ENCODE data around the gene MRRF. TPM values are rescaled to one million over a fixed set of nuclear protein-coding genes. Genes with fewer than 3 reads are reported as not detected.

MRRF gene
- total and polyA plus RNA-seq, 5 donors: 23.1 to 33.8 (median 26.7) TPM

- WGBS: 33% methylated on average over 18 of the region's 18 CpGs
- Histone ChIP-seq H3K9me3 (ENCODE audit: control insufficient read depth, low read length) (no peaks in the 10 kb centered on the region), H3K27me3 (ENCODE audit: control insufficient read depth, insufficient read depth) (no peaks in the 10 kb centered on the region), H3K4me1 (ENCODE audit: control insufficient read depth, insufficient read depth, low read length) (peaks cover 6% of the 10 kb centered on the region), H3K27ac (ENCODE audit: low read length) (no peak overlapping the region), H3K4me3 (ENCODE audit: low read length) (no peak overlapping the region)
- DNase-seq (no peak), ATAC-seq (no peak)
- intact Hi-C loops (cut with DNase I): no loop called here
These were observed 44.0 kb upstream of the MRRF start for GRCh38 chr9:122220673-122221182.

DNA sequence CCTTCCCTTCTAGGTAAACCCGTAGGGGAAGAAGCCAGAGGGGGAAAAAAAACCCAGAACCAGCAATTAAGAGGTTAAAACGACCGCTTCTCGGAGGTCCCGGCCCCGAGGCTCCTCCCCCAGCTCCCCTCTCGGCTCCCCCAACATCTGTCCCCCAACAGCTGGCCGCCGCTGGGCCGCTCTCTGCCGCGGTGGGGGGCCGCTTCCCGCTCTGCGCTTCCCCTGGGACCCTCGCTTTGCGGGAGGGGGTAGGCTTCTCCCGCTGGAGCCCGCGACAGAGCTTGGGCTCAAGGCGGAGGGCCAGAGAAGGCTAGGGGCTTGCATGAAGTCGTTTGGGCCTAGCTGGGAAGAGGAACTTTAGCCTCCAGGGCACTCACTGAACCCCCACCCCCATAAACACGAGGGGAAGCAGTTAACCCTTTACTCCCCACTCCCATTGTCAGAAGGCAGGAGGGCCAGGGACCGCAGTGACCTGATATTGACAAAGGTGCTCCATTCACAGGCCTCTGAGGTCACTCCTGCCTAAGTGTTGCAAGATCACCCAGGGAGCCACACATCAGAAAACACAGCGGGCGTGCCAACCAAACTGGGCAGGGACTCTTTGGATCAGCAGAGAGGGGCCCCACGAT is 43.4 kb upstream of the MRRF start:
- no peaks in the 10 kb centered on the region for H3K27me3 ChIP-seq (ENCODE audit: control insufficient read depth, insufficient read depth)
- H3K4me3 ChIP-seq (ENCODE audit: low read length): no peak overlapping the region
- H3K4me1 ChIP-seq (ENCODE audit: control insufficient read depth, insufficient read depth, low read length): peaks cover 6% of the 10 kb centered on the region

GRCh38 chr9:122222791-122223190 is 41.9 kb upstream of the MRRF start:
- peaks cover 6% of the 10 kb centered on the region for H3K4me1 ChIP-seq (ENCODE audit: control insufficient read depth, insufficient read depth, low read length)
- intact Hi-C loops (cut with DNase I): no loop called here
- H3K9me3 ChIP-seq (ENCODE audit: control insufficient read depth, low read length): no peaks in the 10 kb centered on the region
- no peak overlapping the region for H3K27ac ChIP-seq (ENCODE audit: low read length)
- no peak overlapping the region for H3K4me3 ChIP-seq (ENCODE audit: low read length)
- no peaks in the 10 kb centered on the region for H3K27me3 ChIP-seq (ENCODE audit: control insufficient read depth, insufficient read depth)
- WGBS: 32% methylated on average over 5 of the region's 5 CpGs
- DNase-seq: no peak
- ATAC-seq: no peak

More for the DNA sequence above, 43.4 kb upstream of the MRRF start:
- DNase-seq (no peak), ATAC-seq (no peak)
- no peaks in the 10 kb centered on the region for H3K9me3 ChIP-seq (ENCODE audit: control insufficient read depth, low read length)
- 22% methylated on average over 27 of the region's 27 CpGs for WGBS
- intact Hi-C loops (cut with DNase I): no loop called here
- H3K27ac ChIP-seq (ENCODE audit: low read length): no peak overlapping the region

DNA sequence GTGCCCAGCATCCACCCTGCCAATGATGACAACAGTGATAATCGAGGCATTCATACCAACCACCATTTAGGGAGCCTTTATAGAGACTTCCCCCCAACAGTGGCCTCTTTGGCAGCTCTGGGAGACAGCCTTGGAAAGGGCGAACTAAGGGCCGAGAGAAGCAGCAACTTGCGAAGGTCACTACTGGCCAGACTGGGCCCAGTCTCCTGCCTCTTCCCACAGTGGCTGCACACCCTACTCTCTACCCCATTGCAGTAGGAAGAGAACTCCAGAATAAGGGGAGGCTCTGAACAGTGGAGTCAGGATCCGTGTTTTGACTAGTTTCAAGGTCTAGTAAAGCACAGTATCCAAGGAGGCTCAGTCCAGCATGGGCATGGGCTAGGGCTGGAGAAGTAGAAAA is 41.2 kb upstream of the MRRF start:
- H3K9me3 ChIP-seq (ENCODE audit: control insufficient read depth, low read length): no peaks in the 10 kb centered on the region
- no peak overlapping the region for H3K4me3 ChIP-seq (ENCODE audit: low read length)
- intact Hi-C loops (cut with DNase I): no loop called here
- 80% methylated on average over 5 of the region's 5 CpGs for WGBS
- no peak overlapping the region for H3K27ac ChIP-seq (ENCODE audit: low read length)
- peaks cover 6% of the 10 kb centered on the region for H3K4me1 ChIP-seq (ENCODE audit: control insufficient read depth, insufficient read depth, low read length)
- no peak for DNase-seq
- ATAC-seq: no peak
- H3K27me3 ChIP-seq (ENCODE audit: control insufficient read depth, insufficient read depth): no peaks in the 10 kb centered on the region

DNA sequence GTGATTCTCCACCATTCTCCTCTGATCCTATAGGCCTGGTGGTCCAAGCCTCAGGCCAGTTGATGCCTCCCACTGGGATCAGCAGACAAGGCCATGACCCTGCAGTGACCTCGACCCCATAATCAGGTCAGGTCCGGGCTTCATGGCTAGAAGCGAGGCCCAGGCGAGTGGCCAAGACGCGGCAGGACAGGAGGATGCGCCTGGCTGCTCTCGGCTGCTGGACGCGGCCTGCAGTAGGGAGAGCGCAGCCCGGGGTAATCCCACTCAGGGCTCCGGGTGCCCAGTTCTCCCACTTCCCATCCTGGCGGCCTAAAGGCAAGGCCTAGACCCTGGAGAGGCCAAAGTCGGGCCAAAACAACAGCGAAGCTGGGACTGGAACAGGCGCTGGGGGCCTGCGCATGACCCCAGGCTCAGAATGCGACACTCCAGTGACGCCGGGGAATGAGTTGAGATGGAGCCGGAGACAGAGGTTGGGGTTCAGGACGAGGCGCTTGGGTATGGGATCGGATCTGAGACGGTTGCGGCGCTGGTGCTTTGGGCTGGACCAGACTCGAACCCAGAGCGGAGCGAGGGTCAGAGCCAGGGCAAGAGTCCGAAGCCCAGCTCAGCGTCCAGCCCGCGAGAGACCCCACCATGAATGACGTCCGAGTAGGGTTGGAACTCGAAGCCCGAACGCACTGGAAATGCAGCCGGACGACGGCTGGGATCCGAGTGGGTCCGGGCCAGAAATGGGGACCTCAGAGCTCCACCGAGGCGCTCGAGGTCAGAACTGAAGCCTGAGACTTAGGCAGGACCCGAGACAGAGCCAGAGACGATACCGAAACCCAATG is 39.2 kb upstream of the MRRF start:
- Histone ChIP-seq H3K4me3 (ENCODE audit: low read length) (no peak overlapping the region), H3K4me1 (ENCODE audit: control insufficient read depth, insufficient read depth, low read length) (no peaks in the 10 kb centered on the region), H3K27me3 (ENCODE audit: control insufficient read depth, insufficient read depth) (no peaks in the 10 kb centered on the region), H3K9me3 (ENCODE audit: control insufficient read depth, low read length) (no peaks in the 10 kb centered on the region), H3K27ac (ENCODE audit: low read length) (no peak overlapping the region)
- 49% methylated on average over 51 of the region's 51 CpGs for WGBS
- ATAC-seq (no peak), DNase-seq (peak in 1 of 3 donors; percentile 50)
- intact Hi-C loops (cut with DNase I): no loop called here

- Histone ChIP-seq H3K9me3 (ENCODE audit: control insufficient read depth, low read length) (no peaks in the 10 kb centered on the region), H3K4me3 (ENCODE audit: low read length) (no peak overlapping the region), H3K27me3 (ENCODE audit: control insufficient read depth, insufficient read depth) (no peaks in the 10 kb centered on the region), H3K27ac (ENCODE audit: low read length) (no peak overlapping the region), H3K4me1 (ENCODE audit: control insufficient read depth, insufficient read depth, low read length) (no peaks in the 10 kb centered on the region)
- DNase-seq (no peak), ATAC-seq (no peak)
- WGBS: 28% methylated on average over 51 of the region's 51 CpGs
- intact Hi-C loops (cut with DNase I): no loop called here
These were observed 38.4 kb upstream of the MRRF start for GRCh38 chr9:122226142-122226757.

GRCh38 chr9:122226758-122227574 is 37.7 kb upstream of the MRRF start:
- Histone ChIP-seq H3K27me3 (ENCODE audit: control insufficient read depth, insufficient read depth) (no peaks in the 10 kb centered on the region), H3K4me3 (ENCODE audit: low read length) (peak overlapping the region; percentile 36), H3K9me3 (ENCODE audit: control insufficient read depth, low read length) (no peaks in the 10 kb centered on the region), H3K27ac (ENCODE audit: low read length) (no peak overlapping the region), H3K4me1 (ENCODE audit: control insufficient read depth, insufficient read depth, low read length) (no peaks in the 10 kb centered on the region)
- 14% methylated on average over 59 of the region's 59 CpGs for WGBS
- intact Hi-C loops (cut with DNase I): no loop called here
- ATAC-seq: no peak
- DNase-seq: no peak

GRCh38 chr9:122227575-122227900 is 37.1 kb upstream of the MRRF start:
- intact Hi-C loops (cut with DNase I): no loop called here
- Histone ChIP-seq H3K9me3 (ENCODE audit: control insufficient read depth, low read length) (no peaks in the 10 kb centered on the region), H3K27ac (ENCODE audit: low read length) (no peak overlapping the region), H3K4me3 (ENCODE audit: low read length) (peak overlapping the region; percentile 36), H3K27me3 (ENCODE audit: control insufficient read depth, insufficient read depth) (no peaks in the 10 kb centered on the region), H3K4me1 (ENCODE audit: control insufficient read depth, insufficient read depth, low read length) (no peaks in the 10 kb centered on the region)
- no peak for DNase-seq
- ATAC-seq: no peak
- 8% methylated on average over 10 of the region's 10 CpGs for WGBS

- Histone ChIP-seq H3K27ac (ENCODE audit: low read length) (no peak overlapping the region), H3K4me1 (ENCODE audit: control insufficient read depth, insufficient read depth, low read length) (no peaks in the 10 kb centered on the region), H3K9me3 (ENCODE audit: control insufficient read depth, low read length) (no peaks in the 10 kb centered on the region), H3K4me3 (ENCODE audit: low read length) (peak overlapping the region; percentile 36), H3K27me3 (ENCODE audit: control insufficient read depth, insufficient read depth) (no peaks in the 10 kb centered on the region)
- WGBS: 1% methylated on average over 38 of the region's 38 CpGs
- no peak for ATAC-seq
- intact Hi-C loops (cut with DNase I): no loop called here
- DNase-seq: no peak
These were observed 36.5 kb upstream of the MRRF start for GRCh38 chr9:122228191-122228567.

GRCh38 chr9:122228568-122229484 is 35.9 kb upstream of the MRRF start, which contains the start of gene LHX6:
TSS of gene LHX6 (minus strand) at chr9:122228957. CDS start at chr9:122228740, 217 bp downstream.
- ATAC-seq: peak in 1 of 2 donors; percentile 65
- peak in 2 of 3 donors; percentile 47 to 70 for DNase-seq
- H3K9me3 ChIP-seq (ENCODE audit: control insufficient read depth, low read length): no peaks in the 10 kb centered on the region
- no peak within 1 kb of the TSS for H3K27ac ChIP-seq (ENCODE audit: low read length)
- peak within 1 kb of the TSS; percentile 36 for H3K4me3 ChIP-seq (ENCODE audit: low read length)
- no peaks in the 10 kb centered on the region for H3K27me3 ChIP-seq (ENCODE audit: control insufficient read depth, insufficient read depth)
- H3K4me1 ChIP-seq (ENCODE audit: control insufficient read depth, insufficient read depth, low read length): no peaks in the 10 kb centered on the region
- 4% methylated on average over 70 of the region's 70 CpGs for WGBS
- intact Hi-C loops (cut with DNase I): no loop called here
